Adrenal gland (tissue), 5 donors: Measurements from ENCODE around the gene KCNIP3.

ENCODE experiments used
- CTCF ChIP-seq, 6 experiments: fragments of 450-650 bp in 4 of 6; fragments of 200-600 bp in 2 of 6; sonication (generic) in 1 of 6; IDR thresholded peaks; 1 replicate in 5 of 6; 2 replicates in 1 of 6; pipeline versions ENCODE4 v1.5.1 to v1.8.0; 2016 to 2021; ENCODE audit warnings: antibody characterized with exemption in 6 of 6, mild to moderate bottlenecking in 2 of 6, moderate library complexity in 1 of 6
- POLR2A ChIP-seq, 2 donors: fragments of 450-650 bp; IDR thresholded peaks; one replicate each; pipeline ENCODE4 v1.6.1; 2017; ENCODE audit warnings: antibody characterized with exemption in 2 of 2, mild to moderate bottlenecking in 2 of 2, moderate library complexity in 1 of 2
- donor health status: DM: no; HTN: no; CAD: no.

DNA sequence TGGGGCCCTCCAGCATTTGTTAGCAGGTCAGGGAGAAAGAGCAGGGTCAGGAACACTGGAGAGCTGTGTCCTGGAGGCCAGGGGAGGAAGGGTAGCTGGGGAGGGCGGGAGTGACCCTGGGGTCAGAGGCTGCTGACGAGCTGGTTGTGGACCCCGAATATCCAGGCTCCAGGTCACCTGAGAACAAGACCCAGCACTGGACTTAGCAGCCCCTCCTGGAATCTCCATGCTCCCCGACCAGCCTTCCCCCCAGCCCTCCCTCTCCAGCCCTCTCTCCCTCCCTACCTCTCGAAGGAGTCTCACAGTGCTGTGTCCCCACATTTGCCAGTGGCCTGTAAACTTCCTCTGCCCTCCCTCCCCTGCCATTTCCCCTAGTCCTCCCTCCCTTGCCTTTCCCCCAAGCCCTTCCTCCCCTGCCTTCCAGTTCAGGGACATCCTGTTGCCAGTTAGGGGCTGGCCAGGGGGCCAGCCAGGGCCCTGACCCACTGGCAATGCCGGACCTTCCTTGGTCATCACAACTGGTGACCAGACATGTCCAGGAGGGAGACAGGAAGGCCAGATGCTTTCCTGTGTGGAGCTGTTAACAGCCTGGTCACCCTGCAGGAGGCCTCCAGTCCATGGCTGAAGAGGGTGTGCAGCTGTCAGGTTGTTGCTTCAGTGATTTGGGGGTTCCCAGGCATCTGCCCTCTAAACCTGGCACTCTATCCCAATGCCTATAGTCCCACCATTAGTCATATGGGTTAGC lies 55.3 kb downstream of the KCNIP3 start:
- TF ChIP-seq CTCF (IDR thresholded peaks at IDR 0.05) (no peak), POLR2A (IDR thresholded peaks at IDR 0.05) (no peak)
